Retinal pigment epithelial cell (primary cell): ENCODE data around the gene DLEC1.

Experiments used
- DNase-seq: peaks from one replicate; pipeline ENCODE4 v3.0.0-alpha.2; 2010; ENCODE audit warnings: low read depth
- H3K4me3 ChIP-seq: 2 replicates; pipeline ENCODE4 v1.5.1; 2011; ENCODE audit warnings: mild to moderate bottlenecking, low read length, control low read depth, moderate library complexity
- TF ChIP-seq, protein P1 (sequence below): conservative IDR thresholded peaks from 2 replicates; pipeline ENCODE4 v1.5.1; 2011; ENCODE audit warnings: low read depth, low read length, control low read depth, inconsistent platforms

Gene DLEC1

GRCh38 chr3:38118421-38119247 is 79.6 kb downstream of the DLEC1 start:
- TF ChIP-seq, protein P1, sequence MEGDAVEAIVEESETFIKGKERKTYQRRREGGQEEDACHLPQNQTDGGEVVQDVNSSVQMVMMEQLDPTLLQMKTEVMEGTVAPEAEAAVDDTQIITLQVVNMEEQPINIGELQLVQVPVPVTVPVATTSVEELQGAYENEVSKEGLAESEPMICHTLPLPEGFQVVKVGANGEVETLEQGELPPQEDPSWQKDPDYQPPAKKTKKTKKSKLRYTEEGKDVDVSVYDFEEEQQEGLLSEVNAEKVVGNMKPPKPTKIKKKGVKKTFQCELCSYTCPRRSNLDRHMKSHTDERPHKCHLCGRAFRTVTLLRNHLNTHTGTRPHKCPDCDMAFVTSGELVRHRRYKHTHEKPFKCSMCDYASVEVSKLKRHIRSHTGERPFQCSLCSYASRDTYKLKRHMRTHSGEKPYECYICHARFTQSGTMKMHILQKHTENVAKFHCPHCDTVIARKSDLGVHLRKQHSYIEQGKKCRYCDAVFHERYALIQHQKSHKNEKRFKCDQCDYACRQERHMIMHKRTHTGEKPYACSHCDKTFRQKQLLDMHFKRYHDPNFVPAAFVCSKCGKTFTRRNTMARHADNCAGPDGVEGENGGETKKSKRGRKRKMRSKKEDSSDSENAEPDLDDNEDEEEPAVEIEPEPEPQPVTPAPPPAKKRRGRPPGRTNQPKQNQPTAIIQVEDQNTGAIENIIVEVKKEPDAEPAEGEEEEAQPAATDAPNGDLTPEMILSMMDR = no peak
- H3K4me3 ChIP-seq = no peak overlapping the region
- no peak for DNase-seq

DNA sequence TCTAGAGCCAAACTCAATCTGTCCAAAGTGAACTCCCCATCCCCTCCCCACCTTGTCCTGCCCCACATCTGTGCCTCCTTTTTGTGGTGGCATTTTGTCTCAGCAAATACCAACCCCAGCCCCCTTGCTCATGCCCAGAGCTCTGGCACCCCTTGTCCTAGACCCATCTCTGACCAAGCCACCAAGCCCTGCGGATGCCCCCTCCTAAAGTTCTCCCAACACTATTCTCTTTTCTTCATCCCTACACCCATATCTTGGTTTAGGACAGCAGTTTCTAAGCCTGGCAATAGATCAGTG is 80.2 kb downstream of the DLEC1 start:
- TF ChIP-seq, protein P1 = no peak
- DNase-seq = no peak
- no peak overlapping the region for H3K4me3 ChIP-seq

DNA sequence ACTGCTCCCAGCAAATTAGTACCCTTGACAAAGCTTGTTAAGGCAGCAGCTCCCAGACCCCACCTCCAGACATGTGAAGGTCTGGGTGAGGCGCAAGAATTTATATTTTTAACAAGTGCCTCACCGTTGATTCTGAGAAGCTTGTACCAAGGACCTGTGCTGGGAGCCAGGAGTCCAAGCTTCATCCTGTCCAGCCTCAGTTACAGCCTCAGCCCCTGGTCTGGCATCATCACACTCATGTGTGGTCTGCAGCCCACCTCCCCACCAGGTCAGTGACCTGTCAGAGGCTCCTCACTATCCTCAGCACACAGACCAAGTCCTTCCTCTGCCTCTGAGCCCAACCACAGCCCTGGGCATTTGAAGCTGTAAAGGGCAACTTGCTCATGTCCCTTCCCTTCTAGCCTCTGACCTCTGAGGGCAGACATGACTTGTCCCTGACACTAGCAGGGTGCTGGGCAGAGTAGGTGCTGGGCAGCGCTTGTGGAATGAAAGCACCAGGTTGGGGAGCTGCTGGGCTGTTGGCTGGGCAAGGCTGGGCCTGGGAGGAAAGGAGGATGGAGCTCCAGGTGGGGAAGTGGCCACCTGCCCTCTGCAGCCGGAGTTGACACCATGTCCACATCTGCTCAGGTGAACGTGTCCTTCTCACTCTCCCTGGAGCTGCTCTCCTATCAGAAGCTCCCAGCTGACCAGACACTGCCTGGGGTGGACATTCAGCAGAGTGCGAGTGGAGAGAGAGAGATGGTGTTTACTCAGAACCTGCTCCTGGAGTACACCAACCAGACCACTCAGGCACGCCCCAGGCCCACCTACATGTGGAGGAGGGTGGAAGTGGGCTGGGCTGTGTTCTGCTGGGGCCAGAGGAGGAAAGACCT is 81.0 kb downstream of the DLEC1 start:
- H3K4me3 ChIP-seq = no peak overlapping the region
- TF ChIP-seq, protein P1 = no peak
- no peak for DNase-seq

- no peak for DNase-seq
- H3K4me3 ChIP-seq = no peak overlapping the region
- TF ChIP-seq, protein P1 = no peak
Observed at GRCh38 chr3:38120693-38121450, 81.9 kb downstream of the DLEC1 start.

GRCh38 chr3:38121451-38121831 is 82.4 kb downstream of the DLEC1 start:
- H3K4me3 ChIP-seq = no peak overlapping the region
- TF ChIP-seq, protein P1 = no peak
- DNase-seq = no peak

DNA sequence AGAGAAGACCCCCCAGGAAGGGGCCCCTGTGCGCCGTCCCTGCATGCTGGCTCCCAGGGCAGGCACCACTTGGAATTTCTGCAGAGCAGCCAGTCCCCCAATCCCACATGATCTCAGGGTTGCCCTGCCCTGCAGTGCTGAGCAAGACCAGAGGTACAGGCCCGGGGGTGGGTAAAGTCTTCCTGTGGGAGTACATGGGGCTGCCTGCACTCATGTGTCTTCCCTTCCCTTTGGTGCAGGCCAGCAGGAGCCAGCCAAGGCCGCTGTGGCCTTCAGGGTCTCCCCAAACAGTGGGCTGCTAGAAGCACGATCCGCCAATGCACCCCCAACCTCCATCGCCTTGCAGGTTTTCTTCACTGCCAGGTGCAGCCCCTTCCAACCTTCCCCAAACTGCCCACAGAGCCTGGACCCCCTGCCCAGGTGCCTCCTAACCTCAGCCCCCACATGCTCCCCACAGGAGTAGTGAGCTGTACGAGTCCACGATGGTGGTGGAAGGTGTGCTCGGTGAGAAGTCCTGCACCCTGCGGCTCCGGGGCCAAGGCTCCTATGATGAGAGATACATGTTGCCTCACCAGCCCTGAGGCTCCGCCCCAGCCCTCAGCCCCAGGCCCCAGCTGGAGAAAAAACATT is 82.9 kb downstream of the DLEC1 start:
- DNase-seq = no peak
- H3K4me3 ChIP-seq = no peak overlapping the region
- TF ChIP-seq, protein P1 = no peak
